Adrenal gland (tissue), 5 donors: ENCODE data around the gene KRT39.

Source experiments
- CTCF ChIP-seq, 6 experiments: fragments of 450-650 bp in 4 of 6; fragments of 200-600 bp in 2 of 6; sonication (generic) in 1 of 6; IDR thresholded peaks; 1 replicate in 5 of 6; 2 replicates in 1 of 6; pipeline versions ENCODE4 v1.5.1 to v1.8.0; 2016 to 2021; ENCODE audit warnings: antibody characterized with exemption in 6 of 6, mild to moderate bottlenecking in 2 of 6, moderate library complexity in 1 of 6
- POLR2A ChIP-seq, 2 donors: fragments of 450-650 bp; IDR thresholded peaks; one replicate each; pipeline ENCODE4 v1.6.1; 2017; ENCODE audit warnings: antibody characterized with exemption in 2 of 2, mild to moderate bottlenecking in 2 of 2, moderate library complexity in 1 of 2
- donor health status: DM: no; HTN: no; CAD: no.

GRCh38 chr17:40921026-40921425 lies 45.7 kb downstream of the KRT39 start:
- TF ChIP-seq CTCF (IDR thresholded peaks at IDR 0.05) = no peak
- no peak for TF ChIP-seq POLR2A (IDR thresholded peaks at IDR 0.05)
